ENCODE measurements around the gene TMEM191B. TPM values are rescaled to one million over a fixed set of nuclear protein-coding genes. Genes with fewer than 3 reads are reported as not detected.
A peak's percentile ranks its signal among the peaks of the same experiment; 100 is the strongest.
"Not testable (repeated sequence)": the region's sequence is repeated elsewhere in the genome, so short reads cannot be mapped to it uniquely, and the experiment has no call there.

Gene TMEM191B
- total RNA-seq, 1 experiment from 2014 or later: 3.2 TPM

DNA sequence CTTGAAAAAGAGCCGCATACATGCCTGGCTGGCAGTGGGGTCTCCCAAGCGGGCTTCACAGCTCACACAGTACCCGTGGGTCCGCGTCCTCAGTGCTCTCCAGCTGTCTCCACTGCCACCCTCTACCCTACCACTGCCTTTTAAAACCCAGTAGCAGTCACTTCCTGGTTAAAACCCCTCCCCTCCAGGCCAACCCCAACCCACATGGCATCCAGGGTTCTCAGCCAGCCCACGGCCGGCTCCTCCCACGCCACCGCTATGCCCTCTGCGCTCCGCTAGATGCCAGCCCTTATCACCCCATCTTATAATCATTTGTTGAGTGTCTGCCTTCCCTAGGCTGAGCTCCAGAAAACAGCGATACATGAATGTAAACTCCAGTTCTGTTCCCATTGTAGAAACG, 47.0 kb downstream of the TMEM191B start:
- intact Hi-C loops (cut with micrococcal nuclease); H3K4me2 ChIP-seq (ENCODE audit: low read length); CTCF ChIA-PET; H3K9ac ChIP-seq (ENCODE audit: low read length); H3K27ac ChIP-seq (ENCODE audit: low read length); H3K4me3 ChIP-seq (ENCODE audit: low read length); H4K20me1 ChIP-seq (ENCODE audit: low read length); POLR2A ChIA-PET (ENCODE audit: unreplicated experiment); DNase-seq; H3K4me1 ChIP-seq (ENCODE audit: insufficient read depth, low read length); H3K9me2 ChIP-seq (replicated peaks; ENCODE audit: low read length); H3K36me3 ChIP-seq (ENCODE audit: low read depth, low read length); H3K79me2 ChIP-seq (ENCODE audit: low read length); H3K9me3 ChIP-seq (ENCODE audit: low read length); BruUV-seq (replicated peaks); H2AFZ ChIP-seq (ENCODE audit: low read length); H3K27me3 ChIP-seq (ENCODE audit: low read length); H3F3A ChIP-seq (ENCODE audit: low read length, unreplicated experiment): not testable (repeated sequence)
- ATAC-seq: peak; percentile 45

DNA sequence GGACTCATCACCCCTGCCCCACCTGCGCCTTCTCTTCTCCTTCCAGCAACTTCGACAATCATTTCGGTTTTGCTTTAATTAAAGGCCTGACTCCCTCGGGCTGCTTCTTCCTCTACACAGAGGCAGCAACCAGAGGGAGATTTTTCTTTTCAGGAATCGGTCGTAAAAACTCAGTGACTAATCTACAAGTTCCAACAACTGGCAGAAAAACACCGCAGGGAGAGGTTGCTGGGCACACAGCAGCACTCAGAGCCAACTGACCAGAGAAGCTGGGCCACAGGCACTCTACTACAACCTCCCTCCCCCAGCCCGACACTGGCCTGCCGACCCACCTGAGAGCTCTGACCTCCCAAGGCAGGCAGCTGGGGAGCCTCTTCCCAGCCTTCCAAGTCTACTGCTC, 48.1 kb downstream of the TMEM191B start:
- BruUV-seq (replicated peaks); CTCF ChIA-PET: not testable (repeated sequence)
- ATAC-seq: peak; percentile 70

GRCh38 chr22:18577090-18577818, 49.7 kb downstream of the TMEM191B start:
- H2AFZ ChIP-seq (ENCODE audit: low read length); H4K20me1 ChIP-seq (ENCODE audit: low read length); H3K27me3 ChIP-seq (ENCODE audit: low read length); H3K9me2 ChIP-seq (replicated peaks; ENCODE audit: low read length); H3K9ac ChIP-seq (ENCODE audit: low read length); H3K27ac ChIP-seq (ENCODE audit: low read length); H3K4me1 ChIP-seq (ENCODE audit: insufficient read depth, low read length); H3K4me3 ChIP-seq (ENCODE audit: low read length); DNase-seq; intact Hi-C loops (cut with micrococcal nuclease); H3K4me2 ChIP-seq (ENCODE audit: low read length); POLR2A ChIA-PET (ENCODE audit: unreplicated experiment); H3K9me3 ChIP-seq (ENCODE audit: low read length); CTCF ChIA-PET; H3K36me3 ChIP-seq (ENCODE audit: low read depth, low read length); H3K79me2 ChIP-seq (ENCODE audit: low read length); BruUV-seq (replicated peaks); H3F3A ChIP-seq (ENCODE audit: low read length, unreplicated experiment): not testable (repeated sequence)
- ATAC-seq: peak; percentile 11; the same call in 1 of the 2 replicates

More for the DNA sequence above, 48.1 kb downstream of the TMEM191B start:
- H3K4me2 ChIP-seq (ENCODE audit: low read length); H3K36me3 ChIP-seq (ENCODE audit: low read depth, low read length); H3K9ac ChIP-seq (ENCODE audit: low read length); H3K4me1 ChIP-seq (ENCODE audit: insufficient read depth, low read length); H4K20me1 ChIP-seq (ENCODE audit: low read length); intact Hi-C loops (cut with micrococcal nuclease); H3K9me3 ChIP-seq (ENCODE audit: low read length); H3F3A ChIP-seq (ENCODE audit: low read length, unreplicated experiment); H3K9me2 ChIP-seq (replicated peaks; ENCODE audit: low read length); H3K27ac ChIP-seq (ENCODE audit: low read length); DNase-seq; H2AFZ ChIP-seq (ENCODE audit: low read length); H3K27me3 ChIP-seq (ENCODE audit: low read length); POLR2A ChIA-PET (ENCODE audit: unreplicated experiment); H3K79me2 ChIP-seq (ENCODE audit: low read length); H3K4me3 ChIP-seq (ENCODE audit: low read length): not testable (repeated sequence)

DNA sequence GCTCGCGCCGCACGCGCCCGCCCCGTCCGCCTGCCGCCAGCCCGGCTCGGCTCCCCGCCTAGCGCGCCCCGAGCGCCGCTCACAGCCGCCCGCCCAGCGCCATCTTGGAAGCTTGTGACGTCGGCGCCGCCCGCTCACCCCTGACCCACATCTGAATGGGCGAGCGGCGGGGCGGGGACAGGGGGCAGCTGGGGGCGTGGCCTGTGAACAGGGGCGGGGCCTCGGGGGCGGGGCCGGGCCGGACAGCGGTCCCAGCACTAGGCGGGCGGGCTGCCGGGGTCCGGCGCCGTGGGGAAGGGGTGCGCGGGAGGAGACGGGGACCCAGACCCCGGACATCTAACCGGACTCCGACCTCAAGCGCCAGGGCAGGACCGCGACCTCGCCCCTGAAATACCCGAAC, 50.2 kb downstream of the TMEM191B start:
- H3K36me3 ChIP-seq (ENCODE audit: low read depth, low read length); H3K4me3 ChIP-seq (ENCODE audit: low read length); H4K20me1 ChIP-seq (ENCODE audit: low read length); DNase-seq; H3K27me3 ChIP-seq (ENCODE audit: low read length); H3K4me2 ChIP-seq (ENCODE audit: low read length); H3K79me2 ChIP-seq (ENCODE audit: low read length); H3K9me3 ChIP-seq (ENCODE audit: low read length); H3K9me2 ChIP-seq (replicated peaks; ENCODE audit: low read length); POLR2A ChIA-PET (ENCODE audit: unreplicated experiment); H3K4me1 ChIP-seq (ENCODE audit: insufficient read depth, low read length); H2AFZ ChIP-seq (ENCODE audit: low read length); H3K27ac ChIP-seq (ENCODE audit: low read length); intact Hi-C loops (cut with micrococcal nuclease); H3K9ac ChIP-seq (ENCODE audit: low read length); H3F3A ChIP-seq (ENCODE audit: low read length, unreplicated experiment); BruUV-seq (replicated peaks); CTCF ChIA-PET: not testable (repeated sequence)
- peak; percentile 53 for ATAC-seq

Other genes with a start within 250 kb of the TMEM191B start
- not detected in 2 replicates for gene GGTLC3, start 9.6 kb upstream of the TMEM191B start, total RNA-seq (2014; rRNA removed)
- 0.06 and 0.15 TPM in 2 replicates for gene RIMBP3, start 84.1 kb downstream of the TMEM191B start, total RNA-seq (2014; rRNA removed)

Data from PC-3 (cell line).